HepG2 (cell line): ENCODE measurements around the gene FAM174C. TPM values are rescaled to one million over a fixed set of nuclear protein-coding genes. Genes with fewer than 3 reads are reported as not detected.

Experiments
- ATF7-NPFF ChIP-seq: sonication (generic); formaldehyde crosslinking; IDR thresholded peaks from 2 replicates; pipeline ENCODE4 v1.8.1; 2023; ENCODE audit warnings: mild to moderate bottlenecking, low read depth, missing genetic modification reagents, moderate library complexity
- CAMTA2 ChIP-seq: sonication (generic); formaldehyde crosslinking; IDR thresholded peaks from 2 replicates; pipeline ENCODE4 v1.4.0; 2020; ENCODE audit warnings: mild to moderate bottlenecking, missing genetic modification reagents, borderline replicate concordance
- CEBPG ChIP-seq: IDR thresholded peaks from 2 replicates; pipeline ENCODE4 v1.6.1; 2016
- JUN ChIP-seq: sonication (generic); formaldehyde crosslinking; IDR thresholded peaks from 2 replicates; pipeline ENCODE4 v1.4.0; 2020; ENCODE audit warnings: mild to moderate bottlenecking, missing genetic modification reagents
- MEIS1 ChIP-seq: sonication (generic); formaldehyde crosslinking; IDR thresholded peaks from 2 replicates; pipeline ENCODE4 v1.9.0; 2021; ENCODE audit warnings: mild to moderate bottlenecking, missing genetic modification reagents, moderate library complexity, borderline replicate concordance
- NCOR1 ChIP-seq: fragments of 200-600 bp; sonication (generic); IDR thresholded peaks from 2 replicates; pipeline ENCODE4 v1.7.0; 2017; ENCODE audit warnings: antibody characterized with exemption, low read length, borderline replicate concordance
- NONO ChIP-seq, 2 experiments: fragments of 450-650 bp in 1 of 2; sonication (generic) in 1 of 2; formaldehyde crosslinking in 1 of 2; IDR thresholded peaks in 1 of 2; conservative IDR thresholded peaks in 1 of 2; 2 replicates each; pipeline versions ENCODE4 v1.6.1 to v1.8.0; 2017 to 2022; ENCODE audit warnings: mild to moderate bottlenecking in 1 of 2, missing genetic modification reagents in 1 of 2, moderate library complexity in 1 of 2
- NR3C1 ChIP-seq: sonication (generic); formaldehyde crosslinking; IDR thresholded peaks from 2 replicates; pipeline ENCODE4 v1.4.0; 2020; ENCODE audit warnings: missing genetic modification reagents
- SOX5 ChIP-seq: IDR thresholded peaks from 2 replicates; pipeline ENCODE4 v1.6.1; 2016; ENCODE audit warnings: borderline replicate concordance
- TBL1XR1 ChIP-seq: fragments of 150-350 bp; IDR thresholded peaks from 2 replicates; pipeline ENCODE4 v1.6.1; 2014; ENCODE audit warnings: borderline replicate concordance, low read length; ENCODE audit not compliant: partially characterized antibody
- YEATS4 ChIP-seq: sonication (generic); formaldehyde crosslinking; IDR thresholded peaks from 2 replicates; pipeline ENCODE4 v1.4.0; 2020; ENCODE audit warnings: missing genetic modification reagents, borderline replicate concordance
- ZNF558 ChIP-seq: sonication (generic); formaldehyde crosslinking; IDR thresholded peaks from 2 replicates; pipeline ENCODE4 v1.9.0; 2022; ENCODE audit warnings: mild to moderate bottlenecking, missing genetic modification reagents, borderline replicate concordance
- ZNF792 ChIP-seq: IDR thresholded peaks from 2 replicates; pipeline ENCODE4 v1.6.1; 2016
- polyA plus RNA-seq, 8 experiments: library from polyadenylated mRNA; depleted of rRNA in 3 of 8; stranded (reverse) in 7 of 8; unstranded in 1 of 8; fragments of >200 nt; fragmentation: Illumina TruSeq in 4 of 8; extraction: Trizol in 4 of 8; gene quantifications; 2 replicates each; pipeline versions ENCODE4 v1.2.1 to v1.2.3, GENCODE V29; 2011 to 2016; ENCODE audit warnings: low read depth in 4 of 8, missing spikeins in 1 of 8, mixed read lengths in 1 of 8; ENCODE audit not compliant: insufficient read depth in 1 of 8
- total RNA-seq, 5 experiments: library from RNA; depleted of rRNA; stranded (reverse); fragments of >200 nt; fragmentation: Illumina TruSeq; extraction: Trizol; gene quantifications; 2 replicates each; pipeline ENCODE4 v1.2.3, GENCODE V29; 2016; ENCODE audit warnings: low read depth in 1 of 5
- TF ChIP-seq, protein P1 (sequence below): sonication (generic); formaldehyde crosslinking; IDR thresholded peaks from 2 replicates; pipeline ENCODE4 v1.4.0; 2020; ENCODE audit warnings: missing genetic modification reagents, mild to moderate bottlenecking, borderline replicate concordance
- TF ChIP-seq, protein P2 (sequence below): sonication (generic); formaldehyde crosslinking; IDR thresholded peaks from 2 replicates; pipeline ENCODE4; 2020; ENCODE audit warnings: missing genetic modification reagents, mild to moderate bottlenecking, borderline replicate concordance
- TF ChIP-seq, protein P3 (sequence below): sonication (generic); formaldehyde crosslinking; conservative IDR thresholded peaks from 2 replicates; pipeline ENCODE4 v1.4.0; 2020; ENCODE audit warnings: mild to moderate bottlenecking, missing genetic modification reagents, moderate library complexity
- TF ChIP-seq, protein P4 (sequence below): sonication (generic); formaldehyde crosslinking; IDR thresholded peaks from 2 replicates; pipeline ENCODE4 v1.9.0; 2022; ENCODE audit warnings: low read depth, missing genetic modification reagents
- TF ChIP-seq, protein P5 (sequence below): sonication (generic); formaldehyde crosslinking; IDR thresholded peaks from 2 replicates; pipeline ENCODE4 v1.5.0; 2020; ENCODE audit warnings: missing genetic modification reagents

FAM174C gene
- total and polyA plus RNA-seq, 2 of the 13 experiments (the other 11 are each of a cell fraction or from before 2014, with no cell fraction given), result 19.5 to 31.3 TPM

DNA sequence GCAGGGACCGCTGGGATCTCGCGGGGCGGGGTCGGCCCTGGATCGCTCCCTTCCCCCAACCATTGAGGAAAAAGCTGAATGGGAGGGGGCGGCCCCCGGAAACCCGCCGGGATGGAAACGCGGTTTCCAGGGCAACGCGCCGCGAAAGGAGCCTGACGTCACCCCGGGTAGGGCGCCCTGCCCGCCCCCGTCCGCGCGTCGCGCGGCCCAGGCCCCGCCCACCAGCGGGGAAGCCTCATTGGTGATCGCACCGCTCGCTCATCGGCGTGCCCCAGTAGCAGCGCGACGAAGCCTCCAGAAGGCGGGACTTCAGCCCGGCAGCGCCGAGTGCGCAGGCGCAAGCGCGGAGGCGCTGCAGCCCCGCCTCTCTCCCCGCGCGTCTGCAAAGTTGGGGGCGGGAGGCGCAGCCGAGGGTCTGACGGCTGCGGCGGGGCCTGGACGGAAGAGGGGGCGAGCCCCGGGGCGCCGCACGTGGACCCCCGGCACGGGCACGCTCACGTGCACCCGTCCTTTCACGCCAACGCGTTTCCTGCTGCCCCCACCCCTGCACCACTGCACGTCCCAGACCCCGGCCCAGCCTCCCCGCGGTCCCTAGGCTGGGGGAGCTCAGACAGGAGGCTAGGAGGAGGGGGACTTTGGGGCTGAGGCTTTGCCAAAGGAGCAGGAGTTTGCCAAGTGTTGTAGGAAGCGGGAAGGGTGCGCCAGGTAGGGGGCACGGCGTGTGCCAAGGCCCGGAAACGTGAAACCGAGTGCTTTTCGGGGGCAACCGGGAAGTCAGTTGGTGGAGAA, 14.4 kb upstream of the FAM174C start (continued):
- TF ChIP-seq CEBPG (CRISPR knock-in tag), result no peak
- peak; percentile 55; the same call in 1 of the 2 replicates for TF ChIP-seq JUN
- TF ChIP-seq, protein P1, sequence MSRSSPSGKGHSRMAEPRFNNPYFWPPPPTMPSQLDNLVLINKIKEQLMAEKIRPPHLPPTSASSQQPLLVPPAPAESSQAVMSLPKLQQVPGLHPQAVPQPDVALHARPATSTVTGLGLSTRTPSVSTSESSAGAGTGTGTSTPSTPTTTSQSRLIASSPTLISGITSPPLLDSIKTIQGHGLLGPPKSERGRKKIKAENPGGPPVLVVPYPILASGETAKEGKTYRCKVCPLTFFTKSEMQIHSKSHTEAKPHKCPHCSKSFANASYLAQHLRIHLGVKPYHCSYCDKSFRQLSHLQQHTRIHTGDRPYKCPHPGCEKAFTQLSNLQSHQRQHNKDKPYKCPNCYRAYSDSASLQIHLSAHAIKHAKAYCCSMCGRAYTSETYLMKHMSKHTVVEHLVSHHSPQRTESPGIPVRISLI (CRISPR knock-in tag), result no peak
- peak; percentile 59; the same call in 1 of the 2 replicates for TF ChIP-seq MEIS1 (CRISPR knock-in tag)
- TF ChIP-seq ZNF792 (CRISPR knock-in tag), result peak; percentile 42; the same call in 1 of the 2 replicates
- TF ChIP-seq NCOR1, result no peak
- no peak for TF ChIP-seq SOX5 (CRISPR knock-in tag)
- TF ChIP-seq, protein P2, sequence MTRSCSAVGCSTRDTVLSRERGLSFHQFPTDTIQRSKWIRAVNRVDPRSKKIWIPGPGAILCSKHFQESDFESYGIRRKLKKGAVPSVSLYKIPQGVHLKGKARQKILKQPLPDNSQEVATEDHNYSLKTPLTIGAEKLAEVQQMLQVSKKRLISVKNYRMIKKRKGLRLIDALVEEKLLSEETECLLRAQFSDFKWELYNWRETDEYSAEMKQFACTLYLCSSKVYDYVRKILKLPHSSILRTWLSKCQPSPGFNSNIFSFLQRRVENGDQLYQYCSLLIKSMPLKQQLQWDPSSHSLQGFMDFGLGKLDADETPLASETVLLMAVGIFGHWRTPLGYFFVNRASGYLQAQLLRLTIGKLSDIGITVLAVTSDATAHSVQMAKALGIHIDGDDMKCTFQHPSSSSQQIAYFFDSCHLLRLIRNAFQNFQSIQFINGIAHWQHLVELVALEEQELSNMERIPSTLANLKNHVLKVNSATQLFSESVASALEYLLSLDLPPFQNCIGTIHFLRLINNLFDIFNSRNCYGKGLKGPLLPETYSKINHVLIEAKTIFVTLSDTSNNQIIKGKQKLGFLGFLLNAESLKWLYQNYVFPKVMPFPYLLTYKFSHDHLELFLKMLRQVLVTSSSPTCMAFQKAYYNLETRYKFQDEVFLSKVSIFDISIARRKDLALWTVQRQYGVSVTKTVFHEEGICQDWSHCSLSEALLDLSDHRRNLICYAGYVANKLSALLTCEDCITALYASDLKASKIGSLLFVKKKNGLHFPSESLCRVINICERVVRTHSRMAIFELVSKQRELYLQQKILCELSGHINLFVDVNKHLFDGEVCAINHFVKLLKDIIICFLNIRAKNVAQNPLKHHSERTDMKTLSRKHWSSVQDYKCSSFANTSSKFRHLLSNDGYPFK (CRISPR knock-in tag), result no peak
- TF ChIP-seq, protein P3, sequence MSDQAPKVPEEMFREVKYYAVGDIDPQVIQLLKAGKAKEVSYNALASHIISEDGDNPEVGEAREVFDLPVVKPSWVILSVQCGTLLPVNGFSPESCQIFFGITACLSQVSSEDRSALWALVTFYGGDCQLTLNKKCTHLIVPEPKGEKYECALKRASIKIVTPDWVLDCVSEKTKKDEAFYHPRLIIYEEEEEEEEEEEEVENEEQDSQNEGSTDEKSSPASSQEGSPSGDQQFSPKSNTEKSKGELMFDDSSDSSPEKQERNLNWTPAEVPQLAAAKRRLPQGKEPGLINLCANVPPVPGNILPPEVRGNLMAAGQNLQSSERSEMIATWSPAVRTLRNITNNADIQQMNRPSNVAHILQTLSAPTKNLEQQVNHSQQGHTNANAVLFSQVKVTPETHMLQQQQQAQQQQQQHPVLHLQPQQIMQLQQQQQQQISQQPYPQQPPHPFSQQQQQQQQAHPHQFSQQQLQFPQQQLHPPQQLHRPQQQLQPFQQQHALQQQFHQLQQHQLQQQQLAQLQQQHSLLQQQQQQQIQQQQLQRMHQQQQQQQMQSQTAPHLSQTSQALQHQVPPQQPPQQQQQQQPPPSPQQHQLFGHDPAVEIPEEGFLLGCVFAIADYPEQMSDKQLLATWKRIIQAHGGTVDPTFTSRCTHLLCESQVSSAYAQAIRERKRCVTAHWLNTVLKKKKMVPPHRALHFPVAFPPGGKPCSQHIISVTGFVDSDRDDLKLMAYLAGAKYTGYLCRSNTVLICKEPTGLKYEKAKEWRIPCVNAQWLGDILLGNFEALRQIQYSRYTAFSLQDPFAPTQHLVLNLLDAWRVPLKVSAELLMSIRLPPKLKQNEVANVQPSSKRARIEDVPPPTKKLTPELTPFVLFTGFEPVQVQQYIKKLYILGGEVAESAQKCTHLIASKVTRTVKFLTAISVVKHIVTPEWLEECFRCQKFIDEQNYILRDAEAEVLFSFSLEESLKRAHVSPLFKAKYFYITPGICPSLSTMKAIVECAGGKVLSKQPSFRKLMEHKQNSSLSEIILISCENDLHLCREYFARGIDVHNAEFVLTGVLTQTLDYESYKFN (CRISPR knock-in tag), result no peak; the same call in 1 of the 2 replicates
- TF ChIP-seq, protein P4, sequence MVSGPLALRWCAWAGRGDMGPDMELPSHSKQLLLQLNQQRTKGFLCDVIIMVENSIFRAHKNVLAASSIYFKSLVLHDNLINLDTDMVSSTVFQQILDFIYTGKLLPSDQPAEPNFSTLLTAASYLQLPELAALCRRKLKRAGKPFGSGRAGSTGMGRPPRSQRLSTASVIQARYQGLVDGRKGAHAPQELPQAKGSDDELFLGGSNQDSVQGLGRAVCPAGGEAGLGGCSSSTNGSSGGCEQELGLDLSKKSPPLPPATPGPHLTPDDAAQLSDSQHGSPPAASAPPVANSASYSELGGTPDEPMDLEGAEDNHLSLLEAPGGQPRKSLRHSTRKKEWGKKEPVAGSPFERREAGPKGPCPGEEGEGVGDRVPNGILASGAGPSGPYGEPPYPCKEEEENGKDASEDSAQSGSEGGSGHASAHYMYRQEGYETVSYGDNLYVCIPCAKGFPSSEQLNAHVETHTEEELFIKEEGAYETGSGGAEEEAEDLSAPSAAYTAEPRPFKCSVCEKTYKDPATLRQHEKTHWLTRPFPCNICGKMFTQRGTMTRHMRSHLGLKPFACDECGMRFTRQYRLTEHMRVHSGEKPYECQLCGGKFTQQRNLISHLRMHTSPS (CRISPR knock-in tag), result no peak
- TF ChIP-seq, protein P5, sequence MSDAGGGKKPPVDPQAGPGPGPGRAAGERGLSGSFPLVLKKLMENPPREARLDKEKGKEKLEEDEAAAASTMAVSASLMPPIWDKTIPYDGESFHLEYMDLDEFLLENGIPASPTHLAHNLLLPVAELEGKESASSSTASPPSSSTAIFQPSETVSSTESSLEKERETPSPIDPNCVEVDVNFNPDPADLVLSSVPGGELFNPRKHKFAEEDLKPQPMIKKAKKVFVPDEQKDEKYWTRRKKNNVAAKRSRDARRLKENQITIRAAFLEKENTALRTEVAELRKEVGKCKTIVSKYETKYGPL (CRISPR knock-in tag), result no peak
- TF ChIP-seq NR3C1 (CRISPR knock-in tag), result no peak
- TF ChIP-seq TBL1XR1, result no peak
- TF ChIP-seq CAMTA2 (CRISPR knock-in tag), result no peak
- no peak for TF ChIP-seq ZNF558 (CRISPR knock-in tag)
- no peak for TF ChIP-seq NONO (IDR thresholded peaks at IDR 0.05)
- TF ChIP-seq NONO (CRISPR knock-in tag; conservative IDR thresholded peaks at IDR 0.05), result 0 out of 2 replicates have a peak, but pooled peaks have one; percentile 49
- TF ChIP-seq YEATS4 (CRISPR knock-in tag), result no peak
- no peak; the same call in 1 of the 2 replicates for TF ChIP-seq ATF7-NPFF
